ENCODE data around the gene CEP44.

GRCh38 chr4:174378951-174379350 lies 95.2 kb downstream of the CEP44 start:
- TF ChIP-seq CTCF (IDR thresholded peaks at IDR 0.05): no peak
- TF ChIP-seq POLR2A (IDR thresholded peaks at IDR 0.05): no peak
